Stimulated activated naive CD4-positive, alpha-beta T cell treated with Interleukin-2 at 50 U/mL for 16 hours (primary cell): ENCODE data around the gene PC.

Source experiments
- DNase-seq: peaks from one replicate; lab custom pipeline; 2025; lab: John Stamatoyannopoulos, UW

The PC gene

GRCh38 chr11:66956689-66957290 is 1.4 kb downstream of the PC start:
- DNase-seq: no peak

DNA sequence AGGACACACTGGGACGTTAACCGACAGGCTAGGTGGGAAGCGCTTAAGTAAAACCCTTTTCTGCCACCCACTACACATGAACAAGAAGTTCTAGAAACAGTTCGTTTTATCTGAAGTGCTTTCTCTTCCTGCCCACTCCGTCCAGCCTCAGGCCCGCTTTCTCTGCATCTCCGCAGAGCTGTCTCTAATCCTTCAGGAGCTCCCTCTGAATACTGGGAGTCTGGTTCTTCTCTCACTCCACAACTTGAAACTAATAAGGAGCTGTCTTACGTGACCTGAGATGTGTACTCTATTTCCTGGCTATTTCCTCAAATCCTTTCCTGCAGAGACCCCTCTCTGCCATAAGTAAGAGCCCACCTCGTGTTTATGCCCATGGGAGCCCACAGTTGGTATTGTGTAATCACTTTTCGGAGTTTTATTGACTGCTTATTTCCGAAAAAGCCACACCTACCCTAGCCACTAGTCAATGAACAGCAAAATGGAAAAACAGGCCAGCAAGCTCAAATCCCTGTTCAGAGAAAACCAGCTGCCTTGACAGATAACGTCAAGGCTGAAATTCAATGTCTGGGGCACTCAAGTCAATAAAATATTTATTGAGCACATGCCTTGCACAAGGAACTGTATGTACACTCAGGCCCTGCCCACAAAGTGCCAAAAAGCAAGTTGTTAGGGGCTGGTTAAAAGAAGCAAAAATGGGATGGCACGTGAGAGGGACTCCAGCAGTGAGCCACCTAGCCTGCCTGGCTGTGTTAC is 4.9 kb downstream of the PC start:
- DNase-seq: no peak

- no peak for DNase-seq
Measured at GRCh38 chr11:66951927-66952337, 6.3 kb downstream of the PC start.

GRCh38 chr11:66951135-66951534 is 7.0 kb downstream of the PC start:
- no peak for DNase-seq

DNA sequence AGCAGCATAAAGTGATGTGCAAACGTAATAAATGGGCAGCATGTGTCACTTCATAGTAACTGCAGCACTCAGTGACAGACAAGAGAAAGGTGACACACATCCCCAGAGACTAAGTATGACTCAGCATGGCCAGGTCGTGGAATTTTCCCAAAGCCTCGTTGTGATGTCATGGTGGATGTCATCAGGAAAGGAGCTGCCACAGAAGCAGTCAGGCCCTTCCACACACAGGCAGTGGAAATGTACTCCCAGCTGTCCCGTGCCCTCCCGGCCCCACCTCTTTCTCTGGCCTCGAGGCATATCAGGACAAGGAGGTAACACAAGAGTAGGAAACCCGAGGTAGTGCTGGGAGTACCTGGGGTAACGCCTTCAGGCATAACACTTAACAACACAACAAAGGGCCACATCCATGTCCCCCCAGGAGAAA is 8.1 kb downstream of the PC start:
- no peak for DNase-seq

DNA sequence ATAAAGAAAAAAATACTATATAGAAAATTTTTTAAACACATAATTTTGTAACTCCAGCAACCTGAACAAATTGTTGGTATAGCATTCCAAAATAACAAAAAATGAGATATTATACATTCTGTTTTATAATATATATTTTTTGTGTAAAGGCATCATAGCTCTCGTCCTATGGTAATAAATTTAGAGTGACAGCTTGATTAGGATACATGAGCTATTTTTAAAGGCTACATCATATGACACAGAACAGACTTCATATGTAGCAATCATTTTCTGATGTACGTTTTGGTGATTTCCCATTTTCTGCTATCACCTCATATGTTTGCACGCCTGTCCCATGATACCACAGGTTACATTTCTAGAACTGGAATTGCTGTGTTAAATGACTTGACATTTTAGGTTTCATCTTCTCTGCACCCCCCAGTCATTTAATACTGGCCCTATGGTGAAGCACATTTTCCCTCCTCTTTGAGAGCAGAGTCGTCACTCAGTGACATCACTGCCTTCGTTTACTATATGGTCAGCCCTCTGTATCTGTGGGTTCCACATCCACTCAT is 19.5 kb downstream of the PC start:
- DNase-seq: no peak

GRCh38 chr11:66937193-66937733 is 20.9 kb downstream of the PC start:
- no peak for DNase-seq

DNA sequence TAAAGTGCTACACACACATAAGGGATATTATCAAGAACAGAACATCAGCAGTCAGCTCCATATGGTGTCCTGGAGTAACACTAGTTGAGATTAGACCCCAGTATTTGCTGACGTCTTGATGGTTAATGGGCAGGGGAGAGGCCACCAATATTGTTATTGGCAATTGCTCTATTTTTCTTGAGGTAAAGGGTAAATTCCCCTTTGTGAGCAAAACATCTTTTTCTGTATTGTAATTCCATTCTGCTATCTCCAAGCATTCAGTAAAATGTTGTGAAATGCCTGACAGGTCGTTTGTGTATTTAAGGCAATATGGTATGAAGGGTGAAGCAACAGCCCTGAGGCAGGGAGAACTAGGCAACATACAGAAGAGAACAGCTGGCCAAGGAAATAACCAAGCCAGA is 21.9 kb downstream of the PC start:
- DNase-seq: no peak

- DNase-seq: no peak
Measured at GRCh38 chr11:66934950-66935779, 23.0 kb downstream of the PC start.

GRCh38 chr11:66933531-66933930 is 24.7 kb downstream of the PC start:
- DNase-seq: no peak

DNA sequence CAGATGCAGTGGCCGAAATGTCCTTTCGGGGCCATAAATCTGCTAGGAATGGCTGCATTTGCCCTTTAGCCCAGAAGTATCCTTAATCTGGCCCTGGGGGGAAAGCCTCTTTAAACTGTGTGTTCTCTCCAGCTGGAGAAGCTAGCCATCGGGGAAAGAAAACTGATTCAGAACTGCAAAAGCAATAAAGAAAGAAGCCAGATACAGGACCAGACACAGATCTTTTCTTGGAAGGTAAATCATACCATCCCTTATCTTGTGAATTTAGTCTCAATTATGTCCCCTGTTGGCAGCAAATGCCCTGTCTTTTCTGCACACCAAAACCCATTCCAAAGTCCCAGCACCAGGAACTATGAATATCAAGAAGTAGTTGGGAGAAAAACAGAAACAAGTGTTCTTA is 25.6 kb downstream of the PC start:
- no peak for DNase-seq

DNA sequence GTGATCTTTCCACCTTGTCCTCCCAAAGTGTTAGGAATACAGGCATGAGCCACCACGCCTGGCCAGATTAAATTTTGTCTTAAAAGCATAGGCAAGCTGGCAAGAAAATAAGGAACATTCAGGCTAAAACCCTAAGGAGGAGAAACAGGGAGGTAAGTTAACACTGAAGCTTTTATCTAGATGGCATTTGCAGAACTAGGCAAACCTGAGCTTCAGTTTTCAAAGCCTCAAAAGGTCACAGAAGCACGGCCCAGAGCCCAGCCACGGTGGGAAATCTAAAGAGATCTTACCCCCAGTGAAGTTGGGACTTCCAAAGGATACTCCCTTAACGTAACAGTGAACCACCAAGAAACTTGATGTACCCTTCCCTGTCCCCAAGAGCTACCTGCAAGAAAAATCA is 28.4 kb downstream of the PC start:
- DNase-seq: no peak

- no peak for DNase-seq
Measured at GRCh38 chr11:66924272-66924671, 33.9 kb downstream of the PC start.

GRCh38 chr11:66922551-66922950 is 35.6 kb downstream of the PC start:
- no peak for DNase-seq

DNA sequence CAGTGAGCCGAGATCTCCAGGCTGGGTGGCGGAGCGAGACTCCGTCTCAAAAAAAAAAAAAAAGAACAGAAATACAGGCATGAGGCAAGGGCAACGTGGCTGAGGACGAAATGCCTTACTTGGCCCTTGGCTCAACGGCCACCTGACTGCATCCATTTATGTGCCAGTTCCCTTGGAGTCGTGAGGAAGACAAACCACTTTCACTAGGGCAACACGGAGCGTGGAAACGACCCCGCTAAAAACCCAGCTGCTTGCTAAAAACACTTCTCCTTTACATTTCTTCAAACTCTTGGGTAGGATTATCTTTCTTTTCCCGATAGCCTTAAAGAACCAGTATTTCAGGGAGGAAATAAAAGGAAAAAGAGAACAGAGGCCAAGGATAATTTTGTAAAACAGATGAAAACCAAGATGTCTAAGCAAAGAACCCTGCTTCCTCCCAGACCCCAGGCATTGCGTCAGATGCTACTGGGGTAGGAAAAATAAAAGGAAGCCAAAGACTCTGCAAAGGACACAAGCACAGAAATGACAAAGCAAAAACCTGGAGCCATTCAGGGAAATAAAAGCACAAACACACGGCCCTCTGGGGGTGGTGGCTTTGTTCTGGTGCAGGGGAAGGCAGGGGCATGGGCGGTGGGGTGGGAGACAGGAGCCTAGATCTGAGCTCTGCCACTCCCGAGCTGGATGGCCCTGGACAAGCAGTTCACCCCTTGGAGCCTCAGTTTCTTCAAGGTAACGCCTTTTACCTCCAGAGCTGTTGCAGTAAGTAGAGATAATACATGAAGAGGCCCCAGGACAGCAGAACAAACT is 37.0 kb downstream of the PC start:
- DNase-seq: no peak

DNA sequence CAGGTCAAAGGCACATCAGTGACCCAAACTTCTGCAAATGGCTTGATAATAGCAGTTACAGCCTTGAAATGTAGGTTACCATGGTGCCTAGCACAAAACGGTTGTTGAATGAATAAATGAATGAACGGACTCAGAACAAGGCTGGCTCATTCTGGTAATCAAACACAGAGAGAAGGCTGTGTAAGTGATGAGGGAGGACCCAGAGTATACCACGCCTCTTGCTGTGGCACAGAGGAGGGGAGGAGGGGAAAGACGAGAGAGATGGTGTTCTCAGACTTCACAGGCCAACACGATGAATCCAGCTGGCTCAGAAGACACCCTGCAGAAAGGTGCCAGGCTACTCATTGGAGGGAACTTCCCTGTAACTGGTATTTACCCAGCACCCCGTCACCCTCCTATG is 38.3 kb downstream of the PC start:
- DNase-seq: no peak

DNA sequence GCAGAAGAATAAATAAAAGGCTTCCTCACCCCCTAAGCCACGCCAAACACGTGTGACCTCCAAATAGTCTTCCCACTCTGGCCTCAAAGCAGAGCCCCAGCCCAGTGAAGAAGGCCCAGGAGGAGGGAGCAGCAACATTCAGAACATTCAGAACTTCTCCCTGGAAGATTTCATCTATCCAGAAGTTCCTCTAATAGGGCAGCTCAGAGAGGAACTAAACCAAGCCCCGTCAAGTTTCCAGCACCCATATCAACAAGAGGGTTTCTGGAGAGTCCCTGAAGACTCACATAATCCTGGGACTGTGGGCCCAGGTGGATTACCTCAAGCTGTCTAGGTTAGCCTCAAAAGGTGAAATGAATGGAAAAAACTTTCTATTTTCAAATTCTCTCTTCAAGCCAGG is 39.4 kb downstream of the PC start:
- no peak for DNase-seq

GRCh38 chr11:66915866-66916265 is 42.3 kb downstream of the PC start:
- no peak for DNase-seq

DNA sequence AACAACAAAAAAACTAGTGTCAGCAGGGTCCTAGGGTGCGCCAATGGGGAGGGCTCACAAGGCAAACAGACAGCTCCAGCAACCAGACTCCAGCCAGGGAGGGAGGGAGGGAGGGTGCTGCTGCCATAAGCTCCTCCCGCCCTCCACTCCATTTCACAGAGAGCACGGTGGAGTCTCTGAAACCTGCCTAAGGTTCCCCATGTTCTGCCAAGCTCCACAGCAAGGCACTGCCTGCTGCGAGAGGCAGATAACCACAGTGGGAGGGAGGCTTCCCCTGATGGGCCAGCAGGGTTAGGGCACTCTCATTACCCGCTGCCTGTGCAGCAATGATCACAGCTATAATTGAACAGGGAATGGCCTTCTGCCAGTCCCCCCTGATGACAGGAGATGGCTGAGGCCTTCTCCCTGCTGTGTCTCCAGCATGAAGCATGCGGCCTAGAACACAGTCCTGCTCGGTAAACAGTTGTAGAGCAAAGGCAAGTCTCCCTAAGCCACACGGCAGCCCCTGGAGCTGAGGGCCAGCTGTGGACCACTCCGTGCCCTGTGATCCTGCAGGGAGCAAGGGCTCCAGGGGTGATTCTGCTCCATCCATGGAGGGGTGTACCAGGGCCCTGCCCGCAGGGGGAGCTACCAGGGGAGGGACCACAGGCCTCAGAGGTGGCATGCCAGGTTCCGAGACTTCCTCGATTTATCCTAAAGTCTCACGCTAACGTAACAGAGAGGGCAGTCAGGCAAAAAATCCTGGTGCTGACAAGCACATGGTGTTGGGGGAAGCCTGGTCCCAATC is 42.9 kb downstream of the PC start:
- no peak for DNase-seq

GRCh38 chr11:66914505-66914904 is 43.7 kb downstream of the PC start:
- DNase-seq: no peak

- no peak for DNase-seq
Measured at GRCh38 chr11:66912911-66913310, 45.3 kb downstream of the PC start.
